Motor neuron (in vitro differentiated cells): ENCODE results near the gene ACMSD. TPM values are rescaled to one million over a fixed set of nuclear protein-coding genes. Genes with fewer than 3 reads are reported as not detected.

Experiments
- ATAC-seq, 8 experiments: fragments of 200-7000 bp; cut with Tn5 transposase; replicated peaks in 6 of 8; 2 replicates each; pipeline ENCODE4 v1.8.0; 2021; ENCODE audit warnings: mild to moderate bottlenecking in 8 of 8, moderate library complexity in 8 of 8
- H3K27ac ChIP-seq, 2 donors: fragments of 250-450 bp; sonication (Bioruptor Pico); 2 replicates each; pipeline ENCODE4 v1.9.0; 2021; ENCODE audit warnings: antibody characterized with exemption in 2 of 2, mild to moderate bottlenecking in 2 of 2, moderate library complexity in 1 of 2
- H3K4me1 ChIP-seq, 2 donors: fragments of 250-450 bp; sonication (Bioruptor Pico); replicated peaks in 1 of 2; 2 replicates each; pipeline ENCODE4 v1.6.1; 2021; ENCODE audit warnings: antibody characterized with exemption in 2 of 2, mild to moderate bottlenecking in 2 of 2, moderate library complexity in 1 of 2
- H3K4me3 ChIP-seq, 5 donors: fragments of 250-450 bp; sonication (Bioruptor Pico); 2 replicates each; pipeline ENCODE4 v1.9.0; 2021; ENCODE audit warnings: antibody characterized with exemption in 5 of 5, mild to moderate bottlenecking in 5 of 5, moderate library complexity in 4 of 5
- WGBS, 10 experiments: fragments of 450-650 bp; shearing (Covaris generic); methylation state at CpG; one replicate each; pipeline ENCODE4 v1.0.0; 2022; 5-methylcytosine and 5-hydroxymethylcytosine counted together
- in situ Hi-C, 9 experiments: fragments of 400-800 bp; cut with MboI; loops; one replicate each; pipeline ENCODE4 v1.15.0; 2021; ENCODE audit warnings: low sequenced_read_pairs in 9 of 9, low pct_unique_long_range_greater_than_20kb in 2 of 9; ENCODE audit not compliant: unreplicated experiment in 9 of 9
- total RNA-seq, 8 experiments: library from RNA; unstranded; fragments of 300-600 nt; gene quantifications; 2 replicates each; pipeline versions ENCODE4 v1.2.3 to v1.2.4, GENCODE V29; 2022

Gene ACMSD
- total RNA-seq, 8 experiments from 2014 or later, result 0.16 to 1.5 (median 0.37) TPM; not detected in 1

DNA sequence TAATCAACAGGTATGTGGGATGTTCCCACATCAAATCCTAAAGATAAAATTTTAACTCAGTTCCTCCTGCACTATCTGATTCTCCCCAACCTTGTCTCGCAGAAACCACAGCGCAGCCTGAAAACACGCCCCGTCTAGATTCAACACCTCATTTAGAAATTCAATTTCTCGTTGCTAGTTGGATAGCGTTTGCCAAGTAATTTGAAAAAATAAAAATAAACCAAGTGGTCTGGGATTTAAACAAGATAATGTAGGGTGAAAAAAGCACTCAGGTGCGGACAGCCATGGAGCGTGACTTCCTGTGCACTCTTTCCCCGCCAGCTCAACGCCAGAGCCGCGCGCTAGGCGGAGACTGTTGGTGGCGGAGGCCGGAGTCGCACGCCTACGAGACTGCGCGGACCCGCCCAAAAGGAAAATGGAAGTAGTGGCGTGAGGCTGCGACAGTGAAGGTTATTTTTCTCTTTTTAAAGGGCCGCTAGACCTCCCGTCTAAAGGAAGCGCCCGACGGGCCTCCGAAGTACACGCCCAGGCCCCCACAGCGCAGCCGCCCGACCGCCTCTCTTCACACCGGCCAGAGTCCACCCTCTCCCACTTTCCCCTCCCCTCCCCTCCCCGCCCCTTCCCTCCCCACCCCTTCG is 79.6 kb downstream of the ACMSD start:
- in situ Hi-C loops, result loop anchor here in 2 of 9 experiments (25.0 kb wide), 1 partner anchor 806 kb away; no protein-coding TSS in a partner anchor

DNA sequence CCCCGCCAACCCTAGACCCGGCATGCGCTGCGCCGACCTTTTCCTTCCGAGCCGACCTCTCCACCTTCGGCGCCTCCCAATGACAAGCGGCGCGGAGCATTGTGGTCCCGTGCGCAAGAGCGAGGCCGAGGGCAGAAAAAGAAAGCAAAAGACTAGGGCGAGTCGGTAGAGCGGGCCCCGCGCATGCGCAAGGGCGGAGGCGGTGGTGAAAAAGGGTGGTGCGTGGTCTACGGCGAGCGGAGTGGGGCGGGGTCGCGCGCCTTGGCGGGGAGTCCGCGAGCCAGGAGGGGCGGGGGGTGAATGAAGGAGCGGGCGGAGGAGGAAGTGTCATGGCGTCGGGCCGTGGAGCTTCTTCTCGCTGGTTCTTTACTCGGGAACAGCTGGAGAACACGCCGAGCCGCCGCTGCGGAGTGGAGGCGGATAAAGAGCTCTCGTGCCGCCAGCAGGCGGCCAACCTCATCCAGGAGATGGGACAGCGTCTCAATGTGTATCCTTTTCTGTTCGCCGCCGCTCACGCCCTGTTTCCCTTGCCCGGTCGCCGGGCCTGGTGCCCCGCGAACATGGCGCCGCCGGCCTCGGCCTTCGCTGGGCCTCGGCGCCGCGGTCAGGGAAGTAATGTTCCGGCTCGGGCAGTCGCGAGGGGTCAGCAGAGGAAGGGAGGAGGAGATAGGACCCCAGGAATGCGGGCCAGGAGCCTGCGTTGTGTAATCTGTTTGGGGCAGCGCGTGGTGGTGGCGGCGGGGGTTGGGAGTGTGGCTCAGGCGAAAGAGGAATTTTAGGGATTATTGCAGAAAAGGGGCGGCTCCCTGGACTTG is 80.3 kb downstream of the ACMSD start, which contains the start of gene CCNT2:
Gene CCNT2, plus strand, starts transcription at position 297 of the 815 bp plus-strand sequence. Its CDS starts 33 bp downstream, at position 330.
- 0% methylated on average over 1 to 3 of the region's 83 CpGs; no CpG with 5 or more reads in 8 of the 10 experiments for WGBS, 10 experiments
- Histone ChIP-seq H3K4me3 (peak within 1 kb of the TSS; percentile 62 to 92 (median 75)), H3K27ac (peak within 1 kb of the TSS; percentile 94 to 96), H3K4me1 (peaks cover 5 to 14% of the 10 kb centered on the region in 2 donors)
- in situ Hi-C loops, result loop anchor here in 2 of 9 experiments (25.0 kb wide), 1 partner anchor 806 kb away; no protein-coding TSS in a partner anchor
- peak; percentile 75 to 89 (median 84) for ATAC-seq

More for the DNA sequence above, 79.6 kb downstream of the ACMSD start:
- 0 to 22% (median 0%) methylated on average over 2 to 24 of the region's 38 CpGs for WGBS, 10 experiments
- Histone ChIP-seq H3K27ac (peak overlapping the region; percentile 77 to 83), H3K4me3 (peak overlapping the region; percentile 62 to 92 (median 75)), H3K4me1 (peaks cover 5 to 14% of the 10 kb centered on the region in 2 donors)
- peak; percentile 68 to 86 (median 84) for ATAC-seq

DNA sequence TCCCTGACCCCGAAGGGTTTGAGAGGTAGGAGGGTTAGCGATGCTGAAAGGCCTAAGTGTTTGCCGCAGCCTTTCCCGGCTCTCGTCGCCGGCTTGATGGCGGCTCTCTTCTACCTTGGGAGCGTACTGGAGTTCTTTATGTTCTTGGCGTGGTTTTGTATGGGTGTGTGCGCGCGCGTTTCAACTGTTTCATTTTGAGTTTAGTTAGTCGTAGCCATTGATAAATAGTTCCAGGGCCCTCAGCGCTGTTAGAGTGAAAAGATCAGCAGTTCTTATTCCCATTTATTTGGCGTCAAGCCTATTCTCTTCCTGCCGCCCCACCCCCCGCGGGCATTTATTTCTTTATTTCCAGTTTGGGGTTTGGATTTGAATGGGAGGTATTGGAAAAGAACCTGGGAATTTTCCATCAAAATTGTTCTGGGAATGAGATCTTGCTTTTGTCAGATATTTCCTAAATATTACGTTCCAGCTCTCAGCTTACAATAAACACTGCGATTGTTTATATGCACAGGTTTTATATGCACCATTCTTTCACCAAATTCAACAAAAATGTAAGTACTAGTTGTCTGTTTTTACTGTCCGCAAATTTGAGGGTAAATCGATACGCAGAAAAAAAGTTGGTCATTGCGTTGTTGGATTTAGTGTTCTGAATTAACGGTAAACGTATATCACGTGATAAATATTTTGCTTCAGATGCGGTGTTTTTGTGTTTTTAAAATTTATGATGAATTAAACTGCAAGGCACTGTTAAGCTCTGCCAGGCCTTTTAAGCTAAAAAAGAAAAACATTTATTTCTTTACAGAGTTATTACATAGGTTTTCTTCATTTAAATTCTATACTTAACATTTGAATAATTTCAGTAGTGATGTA is 81.2 kb downstream of the ACMSD start:
- Histone ChIP-seq H3K4me3 (peak overlapping the region; percentile 62 to 92 (median 75)), H3K27ac (peak overlapping the region; percentile 94 to 96), H3K4me1 (peaks cover 5 to 14% of the 10 kb centered on the region in 2 donors)
- ATAC-seq, result peak in 3 of 8 experiments; percentile 1 to 2 (median 1)
- WGBS, 10 experiments, result 0 to 4% (median 0%) methylated on average over 6 to 27 of the region's 30 CpGs
- in situ Hi-C loops, result loop anchor here in 2 of 9 experiments (25.0 kb wide), 1 partner anchor 807 kb away; no protein-coding TSS in a partner anchor

DNA sequence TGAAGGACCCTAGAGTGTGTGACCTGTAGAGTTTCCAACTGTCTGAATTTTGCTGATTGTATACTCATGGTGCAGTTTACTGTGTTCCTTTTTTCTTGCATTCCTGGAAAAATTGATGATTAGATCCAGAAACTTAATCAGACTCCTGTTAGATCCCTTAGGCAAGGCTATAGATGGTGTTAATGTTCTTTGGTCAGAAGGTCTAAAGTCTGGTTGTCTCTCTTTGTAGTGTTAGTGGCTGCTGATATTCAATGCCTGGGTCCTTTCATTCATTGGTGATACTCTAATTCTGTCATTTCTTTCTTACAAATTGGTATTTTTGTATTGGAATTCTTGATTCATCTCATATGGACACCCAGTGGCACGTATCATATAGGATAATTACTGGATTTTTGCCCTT is 86.5 kb downstream of the ACMSD start:
- WGBS, 10 experiments, result 83 to 100% (median 100%) methylated on average over 1 of the region's 1 CpG; no CpG with 5 or more reads in 2 of the 10 experiments
- in situ Hi-C loops, result loop anchor here in 2 of 9 experiments (25.0 kb wide), 1 partner anchor 813 kb away; no protein-coding TSS in a partner anchor
- Histone ChIP-seq H3K4me1 (peaks cover 10 to 11% of the 10 kb centered on the region in 2 donors), H3K27ac (no peak overlapping the region), H3K4me3 (no peak overlapping the region)
- ATAC-seq, result no peak

DNA sequence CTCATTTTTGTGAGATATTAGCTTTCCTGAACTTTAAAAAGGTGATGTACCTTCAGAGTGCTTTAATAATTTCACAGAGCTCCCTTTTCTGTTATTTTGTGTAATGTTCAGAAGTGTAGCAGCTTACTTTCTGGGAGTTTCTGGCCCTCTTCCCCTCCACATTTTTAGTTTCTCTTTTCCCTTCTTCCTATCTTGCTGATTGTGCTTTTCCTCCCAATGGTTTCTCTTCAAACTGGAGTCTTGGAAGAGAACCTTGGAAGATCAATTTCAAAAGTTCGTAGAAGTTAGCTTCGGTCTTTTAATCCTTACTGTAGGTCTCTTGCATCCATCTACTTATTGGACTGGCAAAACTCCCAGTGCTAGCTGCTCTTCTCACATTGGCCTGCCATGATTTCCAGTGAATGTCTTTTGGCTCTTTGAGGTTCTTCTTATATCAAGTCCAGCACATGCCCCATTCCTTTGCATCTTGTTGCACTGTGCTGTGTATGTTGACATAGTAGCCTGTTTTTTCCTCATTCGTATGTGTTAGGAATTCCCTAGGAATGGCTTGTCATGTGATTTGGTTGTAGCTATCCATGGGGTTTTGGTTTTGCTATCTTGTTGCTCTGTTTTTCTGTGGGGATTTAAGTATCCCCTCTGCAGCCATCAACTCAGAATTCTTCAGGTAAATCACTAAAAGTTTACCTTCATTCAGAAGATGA is 88.0 kb downstream of the ACMSD start:
- peaks cover 1 to 13% of the 10 kb centered on the region in 2 donors for H3K4me1 ChIP-seq
- peak in 5 of 8 experiments; percentile 20 to 33 (median 31) for ATAC-seq
- in situ Hi-C loops, result no loop called here
- 56 to 100% (median 85%) methylated on average over 2 to 3 of the region's 3 CpGs; no CpG with 5 or more reads in 2 of the 10 experiments for WGBS, 10 experiments
- peak overlapping the region in 1 of 2 donors; percentile 26 for H3K27ac ChIP-seq
- H3K4me3 ChIP-seq, result no peak overlapping the region

DNA sequence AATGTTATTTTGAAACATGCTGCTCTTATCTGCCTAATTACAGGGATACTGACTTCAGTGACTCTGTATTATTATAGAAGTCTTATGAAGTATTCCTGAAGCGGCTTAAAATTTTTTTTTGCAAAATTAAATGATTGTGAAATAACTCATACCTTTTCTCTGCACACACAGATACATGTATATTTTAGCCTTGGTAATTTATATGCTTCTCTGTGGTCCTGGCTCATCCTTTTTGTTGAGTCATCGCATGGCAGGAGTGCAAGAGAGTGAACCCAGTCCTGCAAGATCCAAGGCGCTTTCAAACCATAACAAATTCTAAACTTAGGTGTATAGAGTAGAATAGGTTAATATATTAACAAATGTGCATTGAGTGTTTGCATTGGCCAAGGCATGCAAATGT is 88.8 kb downstream of the ACMSD start:
- peaks cover 0 to 13% of the 10 kb centered on the region in 2 donors for H3K4me1 ChIP-seq
- no peak overlapping the region for H3K27ac ChIP-seq
- peak in 6 of 8 experiments; percentile 23 to 50 (median 41) for ATAC-seq
- in situ Hi-C loops, result no loop called here
- WGBS, 10 experiments, result 83 to 100% (median 90%) methylated on average over 2 to 3 of the region's 3 CpGs; no CpG with 5 or more reads in 1 of the 10 experiments
- H3K4me3 ChIP-seq, result no peak overlapping the region

DNA sequence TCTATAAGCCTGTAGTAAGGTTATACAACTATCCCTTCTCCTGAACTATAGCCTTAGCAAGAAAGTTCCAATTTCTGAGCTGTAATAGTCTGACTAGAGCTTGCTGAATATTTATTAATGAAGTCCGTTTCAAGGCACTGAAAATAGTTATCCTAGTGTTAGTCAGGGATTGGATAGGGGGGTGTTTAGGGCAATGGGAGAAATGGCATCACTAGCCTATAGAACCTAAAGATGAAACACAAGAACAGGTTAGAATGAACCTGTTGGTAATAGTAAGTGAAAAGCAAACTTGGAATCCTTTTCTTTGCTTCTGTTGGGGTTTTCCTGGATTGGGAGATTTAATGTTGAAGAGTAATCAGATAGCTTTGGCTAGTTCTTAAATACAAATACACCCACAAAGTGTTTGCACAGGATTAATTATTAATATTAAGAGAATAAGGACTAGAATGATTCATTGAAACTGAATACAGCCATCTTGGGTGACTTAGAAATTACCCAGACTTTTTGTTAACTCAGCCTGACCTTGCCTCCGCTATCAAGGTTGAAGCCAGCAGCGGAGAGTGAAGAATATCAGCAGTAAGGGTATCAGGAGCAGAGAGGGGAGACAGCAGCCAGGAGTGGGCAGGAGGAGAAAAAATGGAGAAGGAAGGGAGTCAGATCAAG is 94.6 kb downstream of the ACMSD start:
- ATAC-seq, result no peak
- Histone ChIP-seq H3K4me3 (no peak overlapping the region), H3K4me1 (peaks cover 2 to 4% of the 10 kb centered on the region in 2 donors), H3K27ac (no peak overlapping the region)
- WGBS, 10 experiments, result 76 to 100% (median 90%) methylated on average over 2 to 3 of the region's 3 CpGs
- in situ Hi-C loops, result no loop called here

DNA sequence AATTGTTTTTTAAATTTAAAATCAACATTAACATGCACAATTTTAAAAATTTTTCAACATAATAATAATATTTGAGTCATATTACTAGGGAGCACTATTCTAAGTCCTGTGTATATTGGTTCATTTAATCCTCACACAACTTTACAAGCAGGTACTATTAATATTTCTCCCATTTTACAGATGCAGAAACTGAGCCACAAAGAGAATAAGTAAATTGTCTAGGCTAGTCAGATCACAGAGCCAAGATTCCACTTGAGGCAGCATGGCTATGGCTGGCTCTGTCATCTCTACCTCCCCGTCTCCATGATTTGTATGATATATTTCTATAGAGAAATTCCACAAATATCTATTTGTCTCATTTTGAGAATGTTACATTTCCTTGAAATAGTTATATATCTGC is 95.3 kb downstream of the ACMSD start:
- ATAC-seq, result no peak
- in situ Hi-C loops, result no loop called here
- 78 to 100% (median 100%) methylated on average over 1 of the region's 1 CpG; no CpG with 5 or more reads in 4 of the 10 experiments for WGBS, 10 experiments
- Histone ChIP-seq H3K4me1 (peaks cover 2 to 4% of the 10 kb centered on the region in 2 donors), H3K27ac (no peak overlapping the region), H3K4me3 (no peak overlapping the region)

DNA sequence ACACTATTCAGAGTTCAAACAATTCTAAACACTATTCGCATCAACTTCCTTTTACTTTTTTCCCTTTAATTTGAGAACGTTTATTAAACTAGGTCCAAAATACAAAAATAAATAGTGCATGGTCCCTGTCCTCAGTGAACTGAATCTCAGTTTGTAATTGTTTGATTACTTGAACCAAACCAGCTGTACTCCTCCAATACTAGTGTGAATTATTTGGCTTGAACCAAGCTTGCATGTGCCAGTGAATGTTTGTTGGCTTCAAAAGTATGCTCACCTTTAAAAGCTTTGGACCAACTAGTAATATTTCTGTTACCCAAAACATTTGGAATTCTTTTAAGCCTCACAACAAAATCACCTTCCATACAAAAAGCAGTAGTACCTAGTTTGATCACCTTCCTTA is 95.7 kb downstream of the ACMSD start:
- H3K27ac ChIP-seq, result no peak overlapping the region
- H3K4me3 ChIP-seq, result no peak overlapping the region
- peaks cover 2 to 4% of the 10 kb centered on the region in 2 donors for H3K4me1 ChIP-seq
- in situ Hi-C loops, result no loop called here
- 50 to 96% (median 75%) methylated on average over 1 to 2 of the region's 2 CpGs; no CpG with 5 or more reads in 2 of the 10 experiments for WGBS, 10 experiments
- no peak for ATAC-seq

DNA sequence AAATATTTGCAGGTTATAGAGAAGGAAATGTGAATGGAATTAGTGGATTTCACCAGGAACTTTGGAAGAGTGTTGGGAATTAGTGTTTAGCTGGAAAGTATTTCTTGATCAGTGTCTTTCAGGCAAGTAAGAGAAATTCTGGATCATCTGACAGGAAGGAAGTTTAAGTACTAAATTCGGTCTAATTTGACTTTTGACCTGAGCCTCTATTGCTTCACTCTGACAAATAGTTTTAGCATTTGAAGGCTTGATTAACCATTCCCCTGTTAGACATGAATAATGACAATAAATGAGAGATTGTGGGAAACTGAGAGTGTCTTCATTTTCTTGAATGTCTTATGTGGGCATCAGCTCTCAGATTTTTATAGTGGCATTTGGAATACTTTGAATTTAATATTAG is 96.2 kb downstream of the ACMSD start:
- no peak for ATAC-seq
- Histone ChIP-seq H3K27ac (no peak overlapping the region), H3K4me1 (peaks cover 2 to 4% of the 10 kb centered on the region in 2 donors), H3K4me3 (no peak overlapping the region)
- 0 to 57% (median 20%) methylated on average over 1 of the region's 1 CpG; no CpG with 5 or more reads in 5 of the 10 experiments for WGBS, 10 experiments
- in situ Hi-C loops, result no loop called here

DNA sequence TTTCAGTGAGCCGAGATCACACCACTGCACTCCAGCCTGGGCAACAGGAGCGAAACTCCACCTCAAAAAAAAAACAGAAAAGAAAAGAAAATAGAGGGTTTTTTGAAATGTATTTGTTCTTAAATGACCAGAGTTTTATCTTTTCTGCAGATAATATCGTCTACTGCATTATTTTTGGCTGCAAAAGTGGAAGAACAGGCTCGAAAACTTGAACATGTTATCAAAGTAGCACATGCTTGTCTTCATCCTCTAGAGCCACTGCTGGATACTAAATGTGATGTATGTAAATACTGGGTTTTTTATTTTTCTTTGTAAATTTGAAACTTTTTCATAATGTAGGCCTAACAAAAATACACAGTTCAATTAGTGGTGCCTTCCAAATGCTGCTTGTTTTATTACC is 98.3 kb downstream of the ACMSD start:
- Histone ChIP-seq H3K27ac (no peak overlapping the region), H3K4me3 (no peak overlapping the region), H3K4me1 (peaks cover 0 to 4% of the 10 kb centered on the region in 2 donors)
- 63 to 100% (median 95%) methylated on average over 1 to 4 of the region's 4 CpGs for WGBS, 10 experiments
- ATAC-seq, result no peak
- in situ Hi-C loops, result no loop called here
